Neural cell (in vitro differentiated cells): ENCODE measurements around the gene WNT10A. TPM values are rescaled to one million over a fixed set of nuclear protein-coding genes. Genes with fewer than 3 reads are reported as not detected.

Experiments
- H2AFZ ChIP-seq: fragments of 200-600, 300-800 bp; sonication (generic), shearing (Covaris generic); 2 replicates; pipeline ENCODE4 v1.6.0; 2014; ENCODE audit warnings: low read depth, mild to moderate bottlenecking, antibody characterized with exemption, low read length, moderate library complexity
- H3F3A ChIP-seq: fragments of 200-600 bp; shearing (Covaris generic); 2 replicates; pipeline ENCODE4 v1.6.1; 2016; ENCODE audit warnings: mild to moderate bottlenecking, moderate library complexity, mixed read lengths, antibody characterized with exemption, low read length; ENCODE audit not compliant: insufficient read depth, poor library complexity, severe bottlenecking
- H3K27ac ChIP-seq: fragments of 200-600, 300-800 bp; sonication (generic), shearing (Covaris generic); 2 replicates; pipeline ENCODE4 v1.5.1; 2014; ENCODE audit warnings: mild to moderate bottlenecking, low read length, moderate library complexity
- H3K27me3 ChIP-seq: fragments of 300-800, 200-600 bp; sonication (generic), shearing (Covaris generic); 2 replicates; pipeline ENCODE4 v1.6.0; 2014; ENCODE audit warnings: mild to moderate bottlenecking, low read depth, low read length, moderate library complexity; ENCODE audit not compliant: insufficient read depth
- H3K36me3 ChIP-seq: fragments of 300-800, 200-600 bp; sonication (generic), shearing (Covaris generic); 2 replicates; pipeline ENCODE4 v1.5.1; 2014; ENCODE audit warnings: mild to moderate bottlenecking, antibody characterized with exemption, low read length, moderate library complexity; ENCODE audit not compliant: insufficient read depth
- H3K4me2 ChIP-seq: fragments of 300-800, 200-600 bp; sonication (generic), shearing (Covaris generic); 2 replicates; pipeline ENCODE4 v1.6.0; 2014; ENCODE audit warnings: mild to moderate bottlenecking, low read length
- H3K4me3 ChIP-seq: fragments of 300-800, 200-600 bp; sonication (generic), shearing (Covaris generic); 2 replicates; pipeline ENCODE4 v1.5.1; 2014; ENCODE audit warnings: mild to moderate bottlenecking, low read length, moderate library complexity
- H3K79me2 ChIP-seq: fragments of 200-600 bp; shearing (Covaris generic); replicated peaks from 2 replicates; pipeline ENCODE4 v1.6.0; 2014; ENCODE audit warnings: mild to moderate bottlenecking, low read length, moderate library complexity; ENCODE audit not compliant: insufficient read depth
- H3K9ac ChIP-seq: fragments of 300-800, 200-600 bp; sonication (generic), shearing (Covaris generic); 2 replicates; pipeline ENCODE4 v1.6.1; 2016; ENCODE audit warnings: mild to moderate bottlenecking, low read length, mixed read lengths
- H3K9me2 ChIP-seq: fragments of 200-600 bp; shearing (Covaris generic); 2 replicates; pipeline ENCODE4 v1.6.1; 2016; ENCODE audit warnings: mild to moderate bottlenecking, low read length, mixed read lengths; ENCODE audit not compliant: insufficient read depth
- H3K9me3 ChIP-seq: fragments of 200-600, 300-800 bp; sonication (generic), shearing (Covaris generic); 2 replicates; pipeline ENCODE4 v1.6.1; 2016; ENCODE audit warnings: mild to moderate bottlenecking, mixed run types, low read length, moderate library complexity, mixed read lengths
- H4K20me1 ChIP-seq: fragments of 200-600 bp; shearing (Covaris generic); 2 replicates; pipeline ENCODE4 v1.6.1; 2016; ENCODE audit warnings: mild to moderate bottlenecking, mixed run types; ENCODE audit not compliant: insufficient read depth
- EP300 ChIP-seq: fragments of 450-650 bp; conservative IDR thresholded peaks from 2 replicates; pipeline ENCODE4 v1.6.1; 2014; ENCODE audit warnings: antibody characterized with exemption, mild to moderate bottlenecking, moderate library complexity; ENCODE audit not compliant: poor library complexity, severe bottlenecking
- EZH2 ChIP-seq: fragments of 200-600, 300-800 bp; shearing (Covaris generic), sonication (generic); IDR thresholded peaks from 2 replicates; pipeline ENCODE4 v1.6.1; 2014; ENCODE audit warnings: antibody characterized with exemption, low read length, borderline replicate concordance, mild to moderate bottlenecking; ENCODE audit not compliant: insufficient read depth, poor library complexity, severe bottlenecking
- MXI1 ChIP-seq: fragments of 450-650 bp; conservative IDR thresholded peaks from 2 replicates; pipeline ENCODE4 v1.6.1; 2014; ENCODE audit warnings: antibody characterized with exemption, mild to moderate bottlenecking; ENCODE audit not compliant: poor library complexity, severe bottlenecking
- POLR2AphosphoS5 ChIP-seq: IDR thresholded peaks from 2 replicates; pipeline ENCODE4 v1.6.1; 2012
- RAD21 ChIP-seq: fragments of 450-650 bp; conservative IDR thresholded peaks from 2 replicates; pipeline ENCODE4 v1.6.1; 2014; ENCODE audit warnings: antibody characterized with exemption, mild to moderate bottlenecking, moderate library complexity
- SMC3 ChIP-seq: fragments of 450-650 bp; conservative IDR thresholded peaks from 2 replicates; pipeline ENCODE4 v1.6.1; 2014; ENCODE audit warnings: antibody characterized with exemption, mild to moderate bottlenecking, moderate library complexity; ENCODE audit not compliant: poor library complexity
- TAF1 ChIP-seq: IDR thresholded peaks from 2 replicates; pipeline ENCODE4 v1.6.1; 2012; ENCODE audit warnings: low read depth
- polyA plus RNA-seq: library from polyadenylated mRNA; depleted of rRNA; stranded (reverse); fragments of >200 nt; gene quantifications from 2 replicates; pipeline ENCODE4 v1.2.3, GENCODE V29; 2014
- TF ChIP-seq, protein P1 (sequence below): IDR thresholded peaks from 2 replicates; pipeline ENCODE4 v1.6.1; 2012; ENCODE audit warnings: borderline replicate concordance
- TF ChIP-seq, protein P2 (sequence below): fragments of 450-650 bp; IDR thresholded peaks from 2 replicates; pipeline ENCODE4 v1.5.1; 2014; ENCODE audit warnings: antibody characterized with exemption, mild to moderate bottlenecking, moderate library complexity; ENCODE audit not compliant: poor library complexity, severe bottlenecking

WNT10A gene
- polyA plus RNA-seq, 1 donor from 2014 or later = 0.14 TPM

GRCh38 chr2:218902427-218902826 is 21.8 kb downstream of the WNT10A start:
- H3K36me3 ChIP-seq = no peaks in the 10 kb centered on the region
- no peak overlapping the region for H2AFZ ChIP-seq
- H3K4me3 ChIP-seq = no peak overlapping the region
- no peaks in the 10 kb centered on the region for H4K20me1 ChIP-seq
- H3K9me3 ChIP-seq = peaks cover 6% of the 10 kb centered on the region
- no peaks in the 10 kb centered on the region for H3K9me2 ChIP-seq
- H3K4me2 ChIP-seq = no peak overlapping the region
- no peak overlapping the region for H3K27ac ChIP-seq
- no peaks in the 10 kb centered on the region for H3F3A ChIP-seq
- no peaks in the 10 kb centered on the region for H3K79me2 ChIP-seq
- H3K9ac ChIP-seq = no peak overlapping the region
- TF ChIP-seq TAF1 = no peak
- TF ChIP-seq SMC3 = no peak
- TF ChIP-seq EZH2 = no peak
- TF ChIP-seq, protein P1, sequence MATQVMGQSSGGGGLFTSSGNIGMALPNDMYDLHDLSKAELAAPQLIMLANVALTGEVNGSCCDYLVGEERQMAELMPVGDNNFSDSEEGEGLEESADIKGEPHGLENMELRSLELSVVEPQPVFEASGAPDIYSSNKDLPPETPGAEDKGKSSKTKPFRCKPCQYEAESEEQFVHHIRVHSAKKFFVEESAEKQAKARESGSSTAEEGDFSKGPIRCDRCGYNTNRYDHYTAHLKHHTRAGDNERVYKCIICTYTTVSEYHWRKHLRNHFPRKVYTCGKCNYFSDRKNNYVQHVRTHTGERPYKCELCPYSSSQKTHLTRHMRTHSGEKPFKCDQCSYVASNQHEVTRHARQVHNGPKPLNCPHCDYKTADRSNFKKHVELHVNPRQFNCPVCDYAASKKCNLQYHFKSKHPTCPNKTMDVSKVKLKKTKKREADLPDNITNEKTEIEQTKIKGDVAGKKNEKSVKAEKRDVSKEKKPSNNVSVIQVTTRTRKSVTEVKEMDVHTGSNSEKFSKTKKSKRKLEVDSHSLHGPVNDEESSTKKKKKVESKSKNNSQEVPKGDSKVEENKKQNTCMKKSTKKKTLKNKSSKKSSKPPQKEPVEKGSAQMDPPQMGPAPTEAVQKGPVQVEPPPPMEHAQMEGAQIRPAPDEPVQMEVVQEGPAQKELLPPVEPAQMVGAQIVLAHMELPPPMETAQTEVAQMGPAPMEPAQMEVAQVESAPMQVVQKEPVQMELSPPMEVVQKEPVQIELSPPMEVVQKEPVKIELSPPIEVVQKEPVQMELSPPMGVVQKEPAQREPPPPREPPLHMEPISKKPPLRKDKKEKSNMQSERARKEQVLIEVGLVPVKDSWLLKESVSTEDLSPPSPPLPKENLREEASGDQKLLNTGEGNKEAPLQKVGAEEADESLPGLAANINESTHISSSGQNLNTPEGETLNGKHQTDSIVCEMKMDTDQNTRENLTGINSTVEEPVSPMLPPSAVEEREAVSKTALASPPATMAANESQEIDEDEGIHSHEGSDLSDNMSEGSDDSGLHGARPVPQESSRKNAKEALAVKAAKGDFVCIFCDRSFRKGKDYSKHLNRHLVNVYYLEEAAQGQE = no peak
- no peak for TF ChIP-seq POLR2AphosphoS5
- no peak for TF ChIP-seq MXI1
- TF ChIP-seq EP300 = no peak
- TF ChIP-seq, protein P2, sequence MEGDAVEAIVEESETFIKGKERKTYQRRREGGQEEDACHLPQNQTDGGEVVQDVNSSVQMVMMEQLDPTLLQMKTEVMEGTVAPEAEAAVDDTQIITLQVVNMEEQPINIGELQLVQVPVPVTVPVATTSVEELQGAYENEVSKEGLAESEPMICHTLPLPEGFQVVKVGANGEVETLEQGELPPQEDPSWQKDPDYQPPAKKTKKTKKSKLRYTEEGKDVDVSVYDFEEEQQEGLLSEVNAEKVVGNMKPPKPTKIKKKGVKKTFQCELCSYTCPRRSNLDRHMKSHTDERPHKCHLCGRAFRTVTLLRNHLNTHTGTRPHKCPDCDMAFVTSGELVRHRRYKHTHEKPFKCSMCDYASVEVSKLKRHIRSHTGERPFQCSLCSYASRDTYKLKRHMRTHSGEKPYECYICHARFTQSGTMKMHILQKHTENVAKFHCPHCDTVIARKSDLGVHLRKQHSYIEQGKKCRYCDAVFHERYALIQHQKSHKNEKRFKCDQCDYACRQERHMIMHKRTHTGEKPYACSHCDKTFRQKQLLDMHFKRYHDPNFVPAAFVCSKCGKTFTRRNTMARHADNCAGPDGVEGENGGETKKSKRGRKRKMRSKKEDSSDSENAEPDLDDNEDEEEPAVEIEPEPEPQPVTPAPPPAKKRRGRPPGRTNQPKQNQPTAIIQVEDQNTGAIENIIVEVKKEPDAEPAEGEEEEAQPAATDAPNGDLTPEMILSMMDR = no peak
- no peak for TF ChIP-seq RAD21
- peaks cover 80% of the 10 kb centered on the region for H3K27me3 ChIP-seq

DNA sequence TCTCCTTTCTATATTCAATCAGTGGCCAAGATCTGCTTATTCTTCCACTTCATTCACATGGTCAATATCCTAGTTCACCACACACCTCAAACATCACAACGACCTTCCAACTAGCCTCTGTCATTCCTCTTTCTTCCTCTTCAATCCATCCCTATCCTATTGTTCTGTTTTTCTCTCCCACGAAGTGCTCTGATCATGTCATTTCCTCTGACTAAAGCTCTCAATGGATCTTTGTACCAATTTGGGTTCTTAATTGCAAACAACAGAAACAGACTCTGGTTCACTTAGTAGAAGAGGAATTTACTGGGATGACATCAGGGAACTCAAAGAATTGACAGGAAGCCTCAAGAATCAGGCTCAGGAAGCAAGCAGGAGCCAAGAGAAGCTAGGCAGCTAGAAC is 23.5 kb downstream of the WNT10A start:
- H3K36me3 ChIP-seq = no peaks in the 10 kb centered on the region
- TF ChIP-seq POLR2AphosphoS5 = no peak
- TF ChIP-seq, protein P2 = no peak
- TF ChIP-seq EP300 = no peak
- no peak for TF ChIP-seq RAD21
- TF ChIP-seq, protein P1 = no peak
- no peak for TF ChIP-seq EZH2
- TF ChIP-seq SMC3 = no peak
- TF ChIP-seq TAF1 = no peak
- TF ChIP-seq MXI1 = no peak
- no peak overlapping the region for H3K4me3 ChIP-seq
- no peak overlapping the region for H3K4me2 ChIP-seq
- H3K9me2 ChIP-seq = no peaks in the 10 kb centered on the region
- H4K20me1 ChIP-seq = no peaks in the 10 kb centered on the region
- peaks cover 6% of the 10 kb centered on the region for H3K9me3 ChIP-seq
- H3F3A ChIP-seq = no peaks in the 10 kb centered on the region
- no peak overlapping the region for H3K27ac ChIP-seq
- H3K79me2 ChIP-seq = no peaks in the 10 kb centered on the region
- no peak overlapping the region for H2AFZ ChIP-seq
- H3K9ac ChIP-seq = no peak overlapping the region
- H3K27me3 ChIP-seq = peaks cover 63% of the 10 kb centered on the region
